SU-DHL-6 (cell line): ENCODE data around the gene SLC35C1.

Source experiments
- H2AFZ ChIP-seq: fragments of 200-600 bp; sonication (generic); 2 replicates; pipeline ENCODE4 v1.6.1; 2014; ENCODE audit warnings: low read depth, mild to moderate bottlenecking, moderate library complexity, mixed read lengths, antibody characterized with exemption, low read length; ENCODE audit not compliant: severe bottlenecking
- H3F3A ChIP-seq: fragments of 200-600 bp; shearing (Covaris generic); 2 replicates; pipeline ENCODE4 v1.6.0; 2016; ENCODE audit warnings: antibody characterized with exemption, mild to moderate bottlenecking; ENCODE audit not compliant: insufficient read depth
- H3K27ac ChIP-seq: fragments of 200-600 bp; sonication (generic); 2 replicates; pipeline ENCODE4 v1.5.1; 2016; ENCODE audit warnings: low read depth, mild to moderate bottlenecking, low read length, moderate library complexity, mixed read lengths
- H3K27me3 ChIP-seq: fragments of 200-600 bp; sonication (generic), shearing (Covaris generic); 2 replicates; pipeline ENCODE4 v1.6.0; 2014; ENCODE audit warnings: mild to moderate bottlenecking, low read length
- H3K36me3 ChIP-seq: fragments of 200-600 bp; sonication (generic); 2 replicates; pipeline ENCODE4 v1.6.1; 2014; ENCODE audit warnings: mild to moderate bottlenecking, low read length, mixed read lengths
- H3K4me2 ChIP-seq: fragments of 300-600, 200-600 bp; shearing (Covaris generic), sonication (generic); 2 replicates; pipeline ENCODE4 v1.6.0; 2014; ENCODE audit warnings: low read length, low read depth, mild to moderate bottlenecking; ENCODE audit not compliant: poor library complexity, severe bottlenecking
- H3K4me3 ChIP-seq: fragments of 200-600 bp; sonication (generic); 2 replicates; pipeline ENCODE4 v1.5.1; 2014; ENCODE audit warnings: antibody characterized with exemption, low read length, mild to moderate bottlenecking, mixed read lengths; ENCODE audit not compliant: insufficient read depth, poor library complexity, severe bottlenecking
- H3K79me2 ChIP-seq: fragments of 200-600 bp; sonication (generic); 2 replicates; pipeline ENCODE4 v1.6.1; 2014; ENCODE audit warnings: mild to moderate bottlenecking, low read length, moderate library complexity; ENCODE audit not compliant: insufficient read depth
- H3K9ac ChIP-seq: fragments of 200-600 bp; sonication (generic); 2 replicates; pipeline ENCODE4 v1.7.0; 2014; ENCODE audit warnings: mild to moderate bottlenecking, low read length
- H3K9me2 ChIP-seq: fragments of 200-600 bp; sonication (generic); replicated peaks from 2 replicates; pipeline ENCODE4 v1.6.1; 2014; ENCODE audit warnings: low read length; ENCODE audit not compliant: insufficient read depth
- H3K9me3 ChIP-seq: fragments of 200-600 bp; sonication (generic); 2 replicates; pipeline ENCODE4 v1.6.1; 2014; ENCODE audit warnings: low read length, mixed read lengths; ENCODE audit not compliant: insufficient read depth
- H4K20me1 ChIP-seq: fragments of 200-600 bp; sonication (generic); 2 replicates; pipeline ENCODE4 v1.6.1; 2014; ENCODE audit warnings: low read depth, mild to moderate bottlenecking, antibody characterized with exemption, low read length, moderate library complexity, mixed read lengths
- CTCF ChIP-seq: fragments of 200-600 bp; sonication (generic); IDR thresholded peaks from one replicate; pipeline ENCODE4 v1.5.1; 2017; ENCODE audit warnings: antibody characterized with exemption, mild to moderate bottlenecking, low read length, moderate library complexity; ENCODE audit not compliant: insufficient read depth, poor library complexity, severe bottlenecking
- EZH2phosphoT487 ChIP-seq: fragments of 200-600 bp; sonication (generic), shearing (Covaris generic); conservative IDR thresholded peaks from 2 replicates; pipeline ENCODE4 v1.6.1; 2018; ENCODE audit warnings: mild to moderate bottlenecking, antibody characterized with exemption, low read length, moderate library complexity, mixed read lengths

Gene SLC35C1

GRCh38 chr11:45811109-45811435 lies 6.1 kb downstream of the SLC35C1 start:
- Histone ChIP-seq H3K27ac (no peak overlapping the region), H3K9me2 (no peaks in the 10 kb centered on the region), H2AFZ (no peak overlapping the region), H3K4me3 (no peak overlapping the region), H3K9me3 (no peaks in the 10 kb centered on the region), H3K36me3 (no peaks in the 10 kb centered on the region), H3K4me2 (no peak overlapping the region), H3F3A (no peaks in the 10 kb centered on the region), H3K27me3 (no peaks in the 10 kb centered on the region), H3K79me2 (peaks cover 2% of the 10 kb centered on the region; the same call in 1 of the 2 replicates), H3K9ac (no peak overlapping the region), H4K20me1 (no peaks in the 10 kb centered on the region)
- no peak for TF ChIP-seq EZH2phosphoT487
- no peak for TF ChIP-seq CTCF

GRCh38 chr11:45811571-45812290 lies 6.8 kb downstream of the SLC35C1 start:
- Histone ChIP-seq H3K9ac (no peak overlapping the region), H3K4me2 (no peak overlapping the region), H3K9me3 (no peaks in the 10 kb centered on the region), H3F3A (0 out of 2 replicates have a peak, but pooled peaks cover 4% of the 10 kb centered on the region), H4K20me1 (no peaks in the 10 kb centered on the region), H2AFZ (no peak overlapping the region), H3K27me3 (no peaks in the 10 kb centered on the region), H3K36me3 (no peaks in the 10 kb centered on the region), H3K9me2 (no peaks in the 10 kb centered on the region), H3K4me3 (no peak overlapping the region), H3K79me2 (no peaks in the 10 kb centered on the region), H3K27ac (no peak overlapping the region)
- TF ChIP-seq EZH2phosphoT487 (no peak), CTCF (no peak)

GRCh38 chr11:45812581-45813548 lies 7.9 kb downstream of the SLC35C1 start:
- no peak overlapping the region for H3K4me2 ChIP-seq
- TF ChIP-seq EZH2phosphoT487 (no peak), CTCF (no peak)
- H4K20me1 ChIP-seq: no peaks in the 10 kb centered on the region
- no peaks in the 10 kb centered on the region for H3K36me3 ChIP-seq
- no peak overlapping the region for H3K9ac ChIP-seq
- 0 out of 2 replicates have a peak, but pooled peaks cover 4% of the 10 kb centered on the region for H3F3A ChIP-seq
- no peak overlapping the region for H3K4me3 ChIP-seq
- no peaks in the 10 kb centered on the region for H3K9me2 ChIP-seq
- no peaks in the 10 kb centered on the region for H3K79me2 ChIP-seq
- no peaks in the 10 kb centered on the region for H3K9me3 ChIP-seq
- no peak overlapping the region for H3K27ac ChIP-seq
- H2AFZ ChIP-seq: no peak overlapping the region
- H3K27me3 ChIP-seq: no peaks in the 10 kb centered on the region
